ENCODE data around the gene MLLT3.

Gene MLLT3

GRCh38 chr9:20355022-20355421, 267.3 kb downstream of the MLLT3 start:
- no peaks in the 10 kb centered on the region for H3K9me3 ChIP-seq (ENCODE audit: insufficient read depth, low read length, severe bottlenecking)
- H3K4me2 ChIP-seq (ENCODE audit: insufficient read depth, low read length): no peak overlapping the region
- no peaks in the 10 kb centered on the region for H3K79me2 ChIP-seq (ENCODE audit: insufficient read depth, low read length)
- no peaks in the 10 kb centered on the region for H3K27me3 ChIP-seq (ENCODE audit: insufficient read depth, low read length, poor library complexity)
- no peak for TF ChIP-seq EZH2 (IDR thresholded peaks at IDR 0.05; ENCODE audit: borderline replicate concordance, low read depth, low read length, severe bottlenecking)
- TF ChIP-seq, protein P1, sequence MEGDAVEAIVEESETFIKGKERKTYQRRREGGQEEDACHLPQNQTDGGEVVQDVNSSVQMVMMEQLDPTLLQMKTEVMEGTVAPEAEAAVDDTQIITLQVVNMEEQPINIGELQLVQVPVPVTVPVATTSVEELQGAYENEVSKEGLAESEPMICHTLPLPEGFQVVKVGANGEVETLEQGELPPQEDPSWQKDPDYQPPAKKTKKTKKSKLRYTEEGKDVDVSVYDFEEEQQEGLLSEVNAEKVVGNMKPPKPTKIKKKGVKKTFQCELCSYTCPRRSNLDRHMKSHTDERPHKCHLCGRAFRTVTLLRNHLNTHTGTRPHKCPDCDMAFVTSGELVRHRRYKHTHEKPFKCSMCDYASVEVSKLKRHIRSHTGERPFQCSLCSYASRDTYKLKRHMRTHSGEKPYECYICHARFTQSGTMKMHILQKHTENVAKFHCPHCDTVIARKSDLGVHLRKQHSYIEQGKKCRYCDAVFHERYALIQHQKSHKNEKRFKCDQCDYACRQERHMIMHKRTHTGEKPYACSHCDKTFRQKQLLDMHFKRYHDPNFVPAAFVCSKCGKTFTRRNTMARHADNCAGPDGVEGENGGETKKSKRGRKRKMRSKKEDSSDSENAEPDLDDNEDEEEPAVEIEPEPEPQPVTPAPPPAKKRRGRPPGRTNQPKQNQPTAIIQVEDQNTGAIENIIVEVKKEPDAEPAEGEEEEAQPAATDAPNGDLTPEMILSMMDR (IDR thresholded peaks at IDR 0.05; ENCODE audit: borderline replicate concordance, extremely low read depth, low read length, poor library complexity, severe bottlenecking): no peak
- no peak overlapping the region for H3K27ac ChIP-seq (ENCODE audit: low read length)
- no peak overlapping the region for H3K9ac ChIP-seq (ENCODE audit: low read depth, low read length)
- DNase-seq (no peak), ATAC-seq (ENCODE audit: insufficient read depth, low read depth) (no peak)
- H3K36me3 ChIP-seq (ENCODE audit: insufficient read depth, low read length): peaks cover 44% of the 10 kb centered on the region
- H3K4me3 ChIP-seq (ENCODE audit: low read depth in 1 of 2, low read length in 2 of 2): no peak overlapping the region
- 0 out of 2 replicates have a peak, but pooled peaks cover 9% of the 10 kb centered on the region for H3K4me1 ChIP-seq (ENCODE audit: insufficient read depth, low read length)
- H4K20me1 ChIP-seq (ENCODE audit: insufficient read depth, low read length): no peaks in the 10 kb centered on the region
- H2AFZ ChIP-seq (ENCODE audit: low read depth, low read length): no peak overlapping the region

GRCh38 chr9:20353931-20354652, 268.2 kb downstream of the MLLT3 start:
- Histone ChIP-seq H3K27me3 (ENCODE audit: insufficient read depth, low read length, poor library complexity) (no peaks in the 10 kb centered on the region), H3K27ac (ENCODE audit: low read length) (no peak overlapping the region), H3K4me1 (ENCODE audit: insufficient read depth, low read length) (0 out of 2 replicates have a peak, but pooled peaks cover 9% of the 10 kb centered on the region), H3K36me3 (ENCODE audit: insufficient read depth, low read length) (peaks cover 44% of the 10 kb centered on the region), H3K79me2 (ENCODE audit: insufficient read depth, low read length) (no peaks in the 10 kb centered on the region), H3K4me3 (ENCODE audit: low read depth in 1 of 2, low read length in 2 of 2) (no peak overlapping the region), H4K20me1 (ENCODE audit: insufficient read depth, low read length) (no peaks in the 10 kb centered on the region), H2AFZ (ENCODE audit: low read depth, low read length) (no peak overlapping the region), H3K9ac (ENCODE audit: low read depth, low read length) (no peak overlapping the region), H3K4me2 (ENCODE audit: insufficient read depth, low read length) (no peak overlapping the region), H3K9me3 (ENCODE audit: insufficient read depth, low read length, severe bottlenecking) (no peaks in the 10 kb centered on the region)
- DNase-seq (no peak), ATAC-seq (ENCODE audit: insufficient read depth, low read depth) (no peak)
- TF ChIP-seq, protein P1 (IDR thresholded peaks at IDR 0.05; ENCODE audit: borderline replicate concordance, extremely low read depth, low read length, poor library complexity, severe bottlenecking): no peak
- no peak for TF ChIP-seq EZH2 (IDR thresholded peaks at IDR 0.05; ENCODE audit: borderline replicate concordance, low read depth, low read length, severe bottlenecking)

DNA sequence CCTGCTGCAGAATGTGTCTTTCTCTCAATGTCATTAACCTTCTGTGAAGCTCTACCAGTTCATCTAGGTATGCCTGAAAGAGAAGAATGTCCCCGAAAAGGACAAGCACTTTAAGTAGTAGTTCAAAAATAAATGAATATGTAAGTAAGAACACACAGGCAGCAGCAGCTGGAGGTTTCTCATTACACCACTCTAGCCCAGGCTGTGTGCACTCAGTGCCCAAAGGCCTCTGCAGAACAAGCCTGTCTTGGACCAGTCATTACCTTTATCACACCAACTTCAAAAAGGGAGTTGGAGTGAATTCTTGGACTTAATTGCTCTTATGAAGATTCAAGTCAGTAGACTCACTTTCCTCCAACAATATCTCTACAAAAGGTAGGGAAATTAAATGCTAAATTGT, 268.8 kb downstream of the MLLT3 start:
- no peak overlapping the region for H2AFZ ChIP-seq (ENCODE audit: low read depth, low read length)
- no peaks in the 10 kb centered on the region for H4K20me1 ChIP-seq (ENCODE audit: insufficient read depth, low read length)
- H3K9ac ChIP-seq (ENCODE audit: low read depth, low read length): no peak overlapping the region
- DNase-seq (no peak), ATAC-seq (ENCODE audit: insufficient read depth, low read depth) (no peak)
- H3K4me2 ChIP-seq (ENCODE audit: insufficient read depth, low read length): no peak overlapping the region
- no peaks in the 10 kb centered on the region for H3K27me3 ChIP-seq (ENCODE audit: insufficient read depth, low read length, poor library complexity)
- peaks cover 45% of the 10 kb centered on the region for H3K36me3 ChIP-seq (ENCODE audit: insufficient read depth, low read length)
- 0 out of 2 replicates have a peak, but pooled peaks cover 9% of the 10 kb centered on the region for H3K4me1 ChIP-seq (ENCODE audit: insufficient read depth, low read length)
- no peaks in the 10 kb centered on the region for H3K79me2 ChIP-seq (ENCODE audit: insufficient read depth, low read length)
- no peak for TF ChIP-seq EZH2 (IDR thresholded peaks at IDR 0.05; ENCODE audit: borderline replicate concordance, low read depth, low read length, severe bottlenecking)
- TF ChIP-seq, protein P1 (IDR thresholded peaks at IDR 0.05; ENCODE audit: borderline replicate concordance, extremely low read depth, low read length, poor library complexity, severe bottlenecking): no peak
- H3K9me3 ChIP-seq (ENCODE audit: insufficient read depth, low read length, severe bottlenecking): no peaks in the 10 kb centered on the region
- H3K4me3 ChIP-seq (ENCODE audit: low read depth in 1 of 2, low read length in 2 of 2): no peak overlapping the region
- H3K27ac ChIP-seq (ENCODE audit: low read length): no peak overlapping the region

All from DND-41 (cell line).